WTC11 (cell line): ENCODE data around the gene BAIAP2L1.

ENCODE experiments used
- ATF2 ChIP-seq: sonication (generic); formaldehyde crosslinking; IDR thresholded peaks from 2 replicates; pipeline ENCODE4 v1.8.1; 2022; ENCODE audit warnings: low read depth, missing genetic modification reagents, borderline replicate concordance
- CREB1 ChIP-seq: sonication (generic); formaldehyde crosslinking; IDR thresholded peaks from 2 replicates; pipeline ENCODE4 v1.8.0; 2023; ENCODE audit warnings: mild to moderate bottlenecking, missing genetic modification reagents
- CTCF ChIP-seq: fragments of 200-600 bp; IDR thresholded peaks from 2 replicates; pipeline ENCODE4 v1.8.0; 2022; ENCODE audit warnings: antibody characterized with exemption
- KAT7 ChIP-seq: sonication (generic); formaldehyde crosslinking; IDR thresholded peaks from 2 replicates; pipeline ENCODE4 v1.8.1; 2023; ENCODE audit warnings: missing genetic modification reagents, mild to moderate bottlenecking, borderline replicate concordance
- MLX ChIP-seq: sonication (generic); formaldehyde crosslinking; IDR thresholded peaks from 2 replicates; pipeline ENCODE4 v1.8.1; 2023; ENCODE audit warnings: mild to moderate bottlenecking, missing genetic modification reagents, moderate library complexity
- SP1 ChIP-seq: sonication (generic); formaldehyde crosslinking; conservative IDR thresholded peaks from 2 replicates; pipeline ENCODE4 v1.8.1; 2022; ENCODE audit warnings: missing genetic modification reagents

DNA sequence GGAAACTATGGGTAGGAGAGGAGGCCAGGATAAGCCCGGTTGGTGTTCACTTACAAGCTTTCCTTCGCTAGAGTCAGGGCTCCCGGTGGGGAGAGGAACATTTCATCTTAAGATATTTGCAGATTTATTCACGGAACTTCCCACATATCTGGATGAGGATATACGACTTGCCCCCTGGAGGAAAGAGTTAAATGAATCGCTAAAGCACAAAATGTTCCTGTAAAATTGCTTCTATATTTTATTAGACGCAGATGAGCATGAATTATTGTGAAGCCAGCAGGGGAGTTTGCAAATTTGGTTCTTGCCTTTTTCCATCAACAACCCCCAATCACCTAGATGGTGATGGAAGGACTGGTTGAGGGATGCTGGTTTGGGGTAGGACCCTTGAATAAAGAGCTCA lies 47.9 kb upstream of the BAIAP2L1 start:
- TF ChIP-seq CTCF, result no peak
- TF ChIP-seq KAT7 (CRISPR knock-in tag), result no peak
- TF ChIP-seq ATF2 (CRISPR knock-in tag), result no peak
- TF ChIP-seq MLX, result no peak
- TF ChIP-seq CREB1 (CRISPR knock-in tag), result no peak
- no peak for TF ChIP-seq SP1
